Measurements from ENCODE around the gene REEP5. TPM values are rescaled to one million over a fixed set of nuclear protein-coding genes. Genes with fewer than 3 reads are reported as not detected.

The REEP5 gene
- polyA plus RNA-seq, 3 donors = 83.6 to 200 (median 193) TPM

GRCh38 chr5:112938286-112938685 lies 16.3 kb upstream of the REEP5 start:
- Histone ChIP-seq H3K4me1 (ENCODE audit: control insufficient read depth in 1 of 2, insufficient read depth in 2 of 2, low read length in 2 of 2) (peaks cover 15 to 17% of the 10 kb centered on the region in 2 donors), H3K79me2 (ENCODE audit: insufficient read depth, low read length) (no peaks in the 10 kb centered on the region), H3K4me2 (replicated peaks; ENCODE audit: extremely low read depth, low read length, poor library complexity, severe bottlenecking) (no peak overlapping the region), H3K36me3 (replicated peaks in 1 of 2; ENCODE audit: control insufficient read depth in 1 of 2, insufficient read depth in 2 of 2, low read length in 2 of 2) (no peaks in the 10 kb centered on the region), H4K20me1 (ENCODE audit: insufficient read depth, low read length) (no peaks in the 10 kb centered on the region), H3K27ac (ENCODE audit: low read depth in 1 of 2, low read length in 2 of 2) (no peak overlapping the region), H3K4me3 (replicated peaks in 1 of 3; ENCODE audit: low read depth in 2 of 3, low read length in 3 of 3) (no peak overlapping the region), H2AFZ (ENCODE audit: insufficient read depth, low read depth, low read length, poor library complexity, severe bottlenecking) (no peak overlapping the region), H3K9ac (ENCODE audit: insufficient read depth, low read length, poor library complexity, severe bottlenecking) (no peak overlapping the region), H3K9me3 (replicated peaks in 1 of 2; ENCODE audit: control insufficient read depth in 1 of 2, insufficient read depth in 1 of 2, low read length in 2 of 2) (no peaks in the 10 kb centered on the region), H3K27me3 (ENCODE audit: control insufficient read depth in 2 of 2, insufficient read depth in 2 of 2, low read length in 2 of 2) (no peaks in the 10 kb centered on the region)
- intact Hi-C loops (cut with micrococcal nuclease) = no loop called here
- no peak overlapping the region for H3K27ac Mint-ChIP-seq
- peaks cover 2 to 8% (median 4%) of the 10 kb centered on the region in 7 donors for H3K9me3 Mint-ChIP-seq
- H3K36me3 Mint-ChIP-seq = peaks cover 0 to 1% of the 10 kb centered on the region in 2 donors
- H3K4me1 Mint-ChIP-seq = peaks cover 16% of the 10 kb centered on the region
- whole genome bisulfite sequencing (ENCODE audit: insufficient coverage) = 82% methylated on average over 2 of the region's 8 CpGs
- DNase-seq = no peak
- TF ChIP-seq CTCF (IDR thresholded peaks at IDR 0.05) = no peak
- no peak overlapping the region for H3K4me3 Mint-ChIP-seq
- H3K27me3 Mint-ChIP-seq (ENCODE audit: low read depth in 3 of 3) = peaks cover 14 to 19% (median 18%) of the 10 kb centered on the region in 3 donors

GRCh38 chr5:112935675-112936074 lies 13.6 kb upstream of the REEP5 start:
- Histone ChIP-seq H3K27me3 (ENCODE audit: control insufficient read depth in 2 of 2, insufficient read depth in 2 of 2, low read length in 2 of 2) (no peaks in the 10 kb centered on the region), H3K79me2 (ENCODE audit: insufficient read depth, low read length) (no peaks in the 10 kb centered on the region), H3K27ac (ENCODE audit: low read depth in 1 of 2, low read length in 2 of 2) (no peak overlapping the region), H3K9ac (ENCODE audit: insufficient read depth, low read length, poor library complexity, severe bottlenecking) (no peak overlapping the region), H3K4me3 (replicated peaks in 1 of 3; ENCODE audit: low read depth in 2 of 3, low read length in 3 of 3) (no peak overlapping the region), H3K36me3 (replicated peaks in 1 of 2; ENCODE audit: control insufficient read depth in 1 of 2, insufficient read depth in 2 of 2, low read length in 2 of 2) (no peaks in the 10 kb centered on the region), H3K4me2 (replicated peaks; ENCODE audit: extremely low read depth, low read length, poor library complexity, severe bottlenecking) (no peak overlapping the region), H3K9me3 (replicated peaks in 1 of 2; ENCODE audit: control insufficient read depth in 1 of 2, insufficient read depth in 1 of 2, low read length in 2 of 2) (no peaks in the 10 kb centered on the region), H4K20me1 (ENCODE audit: insufficient read depth, low read length) (no peaks in the 10 kb centered on the region), H3K4me1 (ENCODE audit: control insufficient read depth in 1 of 2, insufficient read depth in 2 of 2, low read length in 2 of 2) (peaks cover 24 to 28% of the 10 kb centered on the region in 2 donors), H2AFZ (ENCODE audit: insufficient read depth, low read depth, low read length, poor library complexity, severe bottlenecking) (no peak overlapping the region)
- H3K4me1 Mint-ChIP-seq = peaks cover 26% of the 10 kb centered on the region
- peaks cover 0 to 1% of the 10 kb centered on the region in 2 donors for H3K36me3 Mint-ChIP-seq
- H3K27me3 Mint-ChIP-seq (ENCODE audit: low read depth in 3 of 3) = peaks cover 4 to 9% (median 4%) of the 10 kb centered on the region in 3 donors
- DNase-seq = no peak
- 90% methylated on average over 3 of the region's 5 CpGs for WGBS (ENCODE audit: insufficient coverage)
- no peak overlapping the region for H3K4me3 Mint-ChIP-seq
- intact Hi-C loops (cut with micrococcal nuclease) = no loop called here
- no peak overlapping the region for H3K27ac Mint-ChIP-seq
- H3K9me3 Mint-ChIP-seq = peaks cover 2 to 8% (median 4%) of the 10 kb centered on the region in 7 donors
- no peak for TF ChIP-seq CTCF (IDR thresholded peaks at IDR 0.05)

All from CD14-positive monocyte (primary cell).